HG02798 (cell line): Measurements from ENCODE around the gene AURKAIP1.
"Not testable (repeated sequence)": the region's sequence is repeated elsewhere in the genome, so short reads cannot be mapped to it uniquely, and the experiment has no call there.

Experiments
- ATAC-seq: cut with Tn5 transposase; IDR thresholded peaks from one replicate; pipeline ENCODE4 v1.9.1; 2021; ENCODE audit warnings: mild to moderate bottlenecking; ENCODE audit not compliant: unreplicated experiment, poor library complexity

AURKAIP1 gene

GRCh38 chr1:1388078-1388472 lies 13.1 kb upstream of the AURKAIP1 start:
- no peak for ATAC-seq

GRCh38 chr1:1387098-1388077 lies 12.4 kb upstream of the AURKAIP1 start:
- ATAC-seq, result no peak

- no peak for ATAC-seq
These were observed 10.9 kb upstream of the AURKAIP1 start for GRCh38 chr1:1385931-1386330.

- ATAC-seq, result not testable (repeated sequence)
These were observed 10.3 kb upstream of the AURKAIP1 start for GRCh38 chr1:1385339-1385738.

- ATAC-seq, result no peak
These were observed 6.3 kb upstream of the AURKAIP1 start for GRCh38 chr1:1381294-1381693.

GRCh38 chr1:1380860-1381259 lies 5.9 kb upstream of the AURKAIP1 start:
- ATAC-seq, result no peak

- ATAC-seq, result no peak
These were observed 2.7 kb upstream of the AURKAIP1 start for GRCh38 chr1:1377540-1378205.

GRCh38 chr1:1376551-1377226 lies 1.7 kb upstream of the AURKAIP1 start:
- ATAC-seq, result no peak

GRCh38 chr1:1374589-1374928 lies 448 bp downstream of the AURKAIP1 start:
- peak; percentile 4 for ATAC-seq

- ATAC-seq, result no peak
These were observed 1.0 kb downstream of the AURKAIP1 start for GRCh38 chr1:1373815-1374588.

- no peak for ATAC-seq
These were observed 1.8 kb downstream of the AURKAIP1 start for GRCh38 chr1:1373051-1373814.

- peak; percentile 18 for ATAC-seq
These were observed 3.0 kb downstream of the AURKAIP1 start for GRCh38 chr1:1371746-1372711.

- ATAC-seq, result no peak
These were observed 3.7 kb downstream of the AURKAIP1 start for GRCh38 chr1:1371364-1371745.

- no peak for ATAC-seq
These were observed 4.2 kb downstream of the AURKAIP1 start for GRCh38 chr1:1370771-1371300.

GRCh38 chr1:1370094-1370493 lies 4.9 kb downstream of the AURKAIP1 start:
- ATAC-seq, result not testable (repeated sequence)

GRCh38 chr1:1367315-1367714 lies 7.7 kb downstream of the AURKAIP1 start:
- no peak for ATAC-seq

- ATAC-seq, result no peak
These were observed 8.3 kb downstream of the AURKAIP1 start for GRCh38 chr1:1366699-1367066.
